DMS 273 (cell line): ENCODE data around the gene SLC38A4.
"Not testable (repeated sequence)": the region's sequence is repeated elsewhere in the genome, so short reads cannot be mapped to it uniquely, and the experiment has no call there.

Source experiments
- DNase-seq: peaks from one replicate; lab custom pipeline; 2025; ENCODE audit not compliant: unreplicated experiment; lab: John Stamatoyannopoulos, UW

The SLC38A4 gene

GRCh38 chr12:46825591-46826414, at the start of gene SLC38A4:
TSS of gene SLC38A4 (minus strand) at chr12:46825997. CDS start at chr12:46793071, 32,926 bp downstream.
- peak; percentile 47 for DNase-seq

GRCh38 chr12:46875095-46875494, 49.3 kb upstream of the SLC38A4 start:
- no peak for DNase-seq

GRCh38 chr12:46874642-46875041, 48.8 kb upstream of the SLC38A4 start:
- no peak for DNase-seq

GRCh38 chr12:46872135-46872534, 46.3 kb upstream of the SLC38A4 start:
- no peak for DNase-seq

GRCh38 chr12:46865311-46865710, 39.5 kb upstream of the SLC38A4 start:
- DNase-seq = no peak

- peak; percentile 18 for DNase-seq
Measured at GRCh38 chr12:46858368-46858767, 32.6 kb upstream of the SLC38A4 start.

- DNase-seq = no peak
Measured at GRCh38 chr12:46857486-46857885, 31.7 kb upstream of the SLC38A4 start.

GRCh38 chr12:46855760-46856159, 30.0 kb upstream of the SLC38A4 start:
- DNase-seq = no peak

GRCh38 chr12:46854188-46854587, 28.4 kb upstream of the SLC38A4 start:
- DNase-seq = not testable (repeated sequence)

GRCh38 chr12:46848792-46849191, 23.0 kb upstream of the SLC38A4 start:
- not testable (repeated sequence) for DNase-seq

GRCh38 chr12:46847001-46847400, 21.2 kb upstream of the SLC38A4 start:
- no peak for DNase-seq

GRCh38 chr12:46843811-46844210, 18.0 kb upstream of the SLC38A4 start:
- DNase-seq = no peak

GRCh38 chr12:46841891-46842290, 16.1 kb upstream of the SLC38A4 start:
- no peak for DNase-seq

- DNase-seq = no peak
Measured at GRCh38 chr12:46839964-46840363, 14.2 kb upstream of the SLC38A4 start.

- no peak for DNase-seq
Measured at GRCh38 chr12:46839232-46839631, 13.4 kb upstream of the SLC38A4 start.

GRCh38 chr12:46835785-46836184, 10.0 kb upstream of the SLC38A4 start:
- DNase-seq = no peak

GRCh38 chr12:46832130-46832704, 6.4 kb upstream of the SLC38A4 start:
- peak; percentile 27 for DNase-seq

- DNase-seq = peak; percentile 45
Measured at GRCh38 chr12:46831335-46832129, 5.7 kb upstream of the SLC38A4 start.

GRCh38 chr12:46830731-46831334, 5.0 kb upstream of the SLC38A4 start:
- DNase-seq = peak; percentile 44

- no peak for DNase-seq
Measured at GRCh38 chr12:46824709-46825108, 1.1 kb downstream of the SLC38A4 start.

- no peak for DNase-seq
Measured at GRCh38 chr12:46818642-46819041, 7.2 kb downstream of the SLC38A4 start.
